Fibroblast of peridontal ligament (primary cell): ENCODE data around the gene DPYSL5.

Source experiments
- DNase-seq: peaks from one replicate; pipeline ENCODE4 v3.0.0-alpha.2; 2010; ENCODE audit errors: extremely low read depth

Gene DPYSL5

GRCh38 chr2:26993768-26994167 lies 145.8 kb downstream of the DPYSL5 start:
- peak; percentile 22 for DNase-seq

- no peak for DNase-seq
Observed at GRCh38 chr2:26994983-26995382, 147.1 kb downstream of the DPYSL5 start.

- no peak for DNase-seq
Observed at GRCh38 chr2:26997394-26997793, 149.5 kb downstream of the DPYSL5 start.

GRCh38 chr2:26998323-26998722 lies 150.4 kb downstream of the DPYSL5 start:
- no peak for DNase-seq
